Esophagus muscularis mucosa (tissue), 4 donors: ENCODE data around the gene TBC1D3G.
"Not testable (repeated sequence)": the region's sequence is repeated elsewhere in the genome, so short reads cannot be mapped to it uniquely, and the experiment has no call there.

Experiments
- CTCF ChIP-seq, 3 experiments: fragments of 200-600 bp in 2 of 3; fragments of 450-650 bp in 1 of 3; sonication (generic) in 2 of 3; IDR thresholded peaks; one replicate each; pipeline ENCODE4 v1.5.1; 2017 to 2019; ENCODE audit warnings: antibody characterized with exemption in 3 of 3, mild to moderate bottlenecking in 2 of 3, moderate library complexity in 1 of 3
- EP300 ChIP-seq: sonication (generic); formaldehyde crosslinking; IDR thresholded peaks from one replicate; pipeline ENCODE4 v1.6.1; 2017; ENCODE audit warnings: antibody characterized with exemption
- POLR2A ChIP-seq: fragments of 450-650 bp; IDR thresholded peaks from one replicate; pipeline ENCODE4 v1.6.1; 2017; ENCODE audit warnings: antibody characterized with exemption, moderate library complexity, mild to moderate bottlenecking, low read depth
- POLR2AphosphoS5 ChIP-seq, 2 donors: sonication (generic); formaldehyde crosslinking; IDR thresholded peaks; one replicate each; pipeline ENCODE4 v1.6.1; 2017; ENCODE audit warnings: antibody characterized with exemption in 2 of 2

GRCh38 chr17:36284219-36284618 lies 39.5 kb upstream of the TBC1D3G start:
- TF ChIP-seq CTCF (IDR thresholded peaks at IDR 0.05); EP300; POLR2A; POLR2AphosphoS5 (IDR thresholded peaks at IDR 0.05): not testable (repeated sequence)
